Uterus (tissue), 4 donors: ENCODE measurements around the gene NKRF. TPM values are rescaled to one million over a fixed set of nuclear protein-coding genes. Genes with fewer than 3 reads are reported as not detected.

Experiments used
- DNase-seq, 2 donors: peaks; one replicate each; pipeline ENCODE4 v3.0.0-alpha.2; 2019 to 2020
- H3K27ac ChIP-seq, 2 donors: fragments of 200-600 bp; sonication (generic); 1 replicate in 1 of 2; 2 replicates in 1 of 2; pipeline ENCODE4 v1.5.1; 2016 to 2018
- H3K27me3 ChIP-seq, 2 donors: fragments of 200-600 bp; sonication (generic); one replicate each; pipeline ENCODE4 v1.5.1; 2018 to 2019; ENCODE audit warnings: control low read depth in 1 of 2
- H3K36me3 ChIP-seq, 2 donors: fragments of 200-600 bp; sonication (generic); one replicate each; pipeline ENCODE4 v1.5.1; 2019; ENCODE audit warnings: control low read depth in 1 of 2
- H3K4me1 ChIP-seq, 2 donors: fragments of 200-600 bp; sonication (generic); one replicate each; pipeline ENCODE4 v1.5.1; 2018 to 2019; ENCODE audit warnings: control low read depth in 1 of 2
- H3K4me3 ChIP-seq, 2 donors: fragments of 200-600 bp; sonication (generic); 1 replicate in 1 of 2; 2 replicates in 1 of 2; pipeline ENCODE4 v1.5.1; 2018 to 2019; ENCODE audit warnings: mild to moderate bottlenecking in 1 of 2
- H3K9me3 ChIP-seq, 2 donors: fragments of 200-600 bp; sonication (generic); one replicate each; pipeline ENCODE4 v1.5.1; 2019; ENCODE audit warnings: control low read depth in 1 of 2
- CTCF ChIP-seq, 4 experiments: fragments of 200-600 bp in 2 of 4; fragments of 450-650 bp in 2 of 4; sonication (generic) in 2 of 4; IDR thresholded peaks; one replicate each; pipeline ENCODE4 v1.5.1; 2016 to 2019; ENCODE audit warnings: antibody characterized with exemption in 4 of 4, mild to moderate bottlenecking in 2 of 4, moderate library complexity in 1 of 4
- POLR2A ChIP-seq, 2 donors: fragments of 450-650 bp; IDR thresholded peaks; one replicate each; pipeline ENCODE4 v1.6.1; 2016; ENCODE audit warnings: antibody characterized with exemption in 2 of 2, mild to moderate bottlenecking in 1 of 2, moderate library complexity in 1 of 2
- intact Hi-C: fragments of 100-400 bp; cut with DNase I; formaldehyde crosslinking; loops from one replicate; pipeline ENCODE4 v1.15.1; 2023; ENCODE audit warnings: low total_unique reads
- microRNA counts, 2 donors: library from miRNA; unstranded; fragments of <30 nt; microRNA quantifications; one replicate each; lab custom pipeline; 2016 to 2017
- microRNA-seq: library from miRNA; unstranded; fragments of <30 nt; microRNA quantifications from one replicate; pipeline ENCODE4, GENCODE V29; 2016; ENCODE audit warnings: borderline microRNAs expressed, borderline replicate concordance
- small RNA-seq: library from RNA; depleted of rRNA; stranded (forward); fragments of <200 nt; gene quantifications from one replicate; pipeline ENCODE3, GENCODE V24; 2016
- total RNA-seq, 4 donors: library from RNA; depleted of rRNA in 3 of 4; stranded (reverse); fragments of >200 nt in 3 of 4; gene quantifications; one replicate each; pipeline versions ENCODE4 v1.1.0 to v1.2.4, GENCODE V29; 2014 to 2023
- donor health status: DM: yes; HTN: yes; CAD: no.

NKRF gene
- total RNA-seq, 4 donors from 2014 or later: 0.29 to 10.5 (median 6.0) TPM

GRCh38 chrX:119541188-119541587 lies 65.0 kb downstream of the NKRF start:
- H3K27ac ChIP-seq: no peak overlapping the region
- intact Hi-C loops: no loop called here
- no peaks in the 10 kb centered on the region for H3K27me3 ChIP-seq
- H3K4me1 ChIP-seq: no peaks in the 10 kb centered on the region
- no peak overlapping the region for H3K4me3 ChIP-seq
- H3K9me3 ChIP-seq: no peaks in the 10 kb centered on the region
- no peak for TF ChIP-seq POLR2A (IDR thresholded peaks at IDR 0.05)
- no peak for TF ChIP-seq CTCF (IDR thresholded peaks at IDR 0.05)
- H3K36me3 ChIP-seq: no peaks in the 10 kb centered on the region
- DNase-seq: no peak

GRCh38 chrX:119539872-119540271 lies 66.4 kb downstream of the NKRF start:
- H3K9me3 ChIP-seq: no peaks in the 10 kb centered on the region
- intact Hi-C loops: no loop called here
- H3K27me3 ChIP-seq: no peaks in the 10 kb centered on the region
- H3K27ac ChIP-seq: no peak overlapping the region
- no peak for TF ChIP-seq POLR2A (IDR thresholded peaks at IDR 0.05)
- TF ChIP-seq CTCF (IDR thresholded peaks at IDR 0.05): no peak
- no peak for DNase-seq
- H3K4me3 ChIP-seq: no peak overlapping the region
- H3K4me1 ChIP-seq: no peaks in the 10 kb centered on the region
- H3K36me3 ChIP-seq: no peaks in the 10 kb centered on the region

MicroRNAs within 50 kb of the gene (microRNA counts, 767-probe panel; counts per million panel counts)
- microRNA hsa-miR-766-3p (lab: Ali Mortazavi, UCI): 0 counts per million in 2 donors

Small RNAs within 50 kb of the gene (microRNA-seq; reads per million reads assigned to microRNA genes)
- 2.9 reads per million for gene MIR766

Small RNAs within 50 kb of the gene (small RNA-seq; reads per million reads assigned to genes)
- gene MIR766: 0.24 reads per million

Other genes with a start within 250 kb of the NKRF start
- 10 to 100 TPM in 3 of 4 donors, 1 to 10 TPM in 1; 9.2 to 33.5 (median 12.5) TPM for gene SLC25A43, start 207.1 kb downstream of the NKRF start, total RNA-seq
- gene SLC25A5, start 138.0 kb downstream of the NKRF start, total RNA-seq: 100 to 1,000 TPM in 3 of 4 donors, 10 to 100 TPM in 1; 98.8 to 213 (median 135) TPM
- gene STEEP1, start 41.0 kb downstream of the NKRF start, total RNA-seq: 10 to 100 TPM in 2 of 4 donors, 1 to 10 TPM in 2; 1.2 to 47.0 (median 11.5) TPM
- 10 to 100 TPM; 32.0 to 47.0 (median 39.6) TPM for gene UBE2A, start 31.9 kb downstream of the NKRF start, total RNA-seq
- 10 to 100 TPM in 2 of 4 donors, 1 to 10 TPM in 2; 1.8 to 34.8 (median 15.5) TPM for gene SEPTIN6, start 86.7 kb upstream of the NKRF start, total RNA-seq
- under 1 TPM in 1 of 4 donors, not detected in 3; 0.69 TPM for gene SOWAHD, start 152.2 kb upstream of the NKRF start, total RNA-seq
- gene RPL39, start 185.2 kb upstream of the NKRF start, total RNA-seq: 1,000 to 10,000 TPM; 2,055 to 6,062 (median 3,711) TPM
- 1 to 10 TPM; 1.8 to 9.8 (median 2.7) TPM for gene UPF3B, start 246.5 kb upstream of the NKRF start, total RNA-seq